Heart right ventricle (tissue), 16 donors: ENCODE data around the gene PLCL2. TPM values are rescaled to one million over a fixed set of nuclear protein-coding genes. Genes with fewer than 3 reads are reported as not detected.

ENCODE experiments used
- ATAC-seq, 8 donors: fragments of 200-7000 bp; cut with Tn5 transposase; one replicate each; pipeline ENCODE4 v1.9.1; 2020; ENCODE audit warnings: mild to moderate bottlenecking in 8 of 8, moderate library complexity in 8 of 8, moderate number of reproducible peaks in 1 of 8
- DNase-seq, 2 donors: peaks; one replicate each; pipeline ENCODE4 v3.0.0-alpha.2; 2020
- H3K27ac ChIP-seq, 10 donors: fragments of 200-600 bp; sonication (generic) in 2 of 10; one replicate each; pipeline versions ENCODE4 v1.5.0 to v1.8.0; 2020 to 2022; ENCODE audit warnings: mild to moderate bottlenecking in 3 of 10
- H3K27me3 ChIP-seq, 7 donors: fragments of 200-600 bp; one replicate each; pipeline ENCODE4 v1.8.0; 2021 to 2022; ENCODE audit warnings: mild to moderate bottlenecking in 2 of 7
- H3K36me3 ChIP-seq, 9 donors: fragments of 200-600 bp; sonication (generic) in 1 of 9; one replicate each; pipeline versions ENCODE4 v1.5.0 to v1.8.0; 2020 to 2022; ENCODE audit warnings: mild to moderate bottlenecking in 2 of 9
- H3K4me1 ChIP-seq, 9 donors: fragments of 200-600 bp; sonication (generic) in 1 of 9; one replicate each; pipeline versions ENCODE4 v1.5.0 to v1.8.0; 2020 to 2022; ENCODE audit warnings: mild to moderate bottlenecking in 4 of 9
- H3K4me3 ChIP-seq, 10 donors: fragments of 200-600 bp; sonication (generic) in 2 of 10; one replicate each; pipeline versions ENCODE4 v1.5.0 to v1.8.0; 2020 to 2022; ENCODE audit warnings: mild to moderate bottlenecking in 7 of 10, moderate library complexity in 2 of 10
- H3K9me3 ChIP-seq, 11 donors: fragments of 200-600 bp in 10 of 11; sonication (generic) in 2 of 11; one replicate each; pipeline versions ENCODE4 v1.5.0 to v1.8.0; 2013 to 2022; ENCODE audit warnings: mild to moderate bottlenecking in 2 of 11, control low read depth in 1 of 11, moderate library complexity in 1 of 11
- WGBS, 2 donors: extraction: QIAGEN DNeasy Blood & Tissue Kit; methylation state at CpG; one replicate each; pipeline ENCODE4 v1.1.7; 2013; ENCODE audit warnings: inconsistent platforms in 1 of 2; 5-methylcytosine and 5-hydroxymethylcytosine counted together
- intact Hi-C, 10 donors: fragments of 100-400 bp; cut with DNase I; formaldehyde crosslinking; loops; one replicate each; pipeline versions ENCODE4 v1.11.1 to v1.14.2; 2022
- polyA plus RNA-seq, 2 donors: library from polyadenylated mRNA; stranded (reverse); fragments of 200-250 nt; gene quantifications; one replicate each; pipeline ENCODE4 v1.2.3, GENCODE V29; 2013
- total RNA-seq, 10 donors: library from RNA; stranded (reverse); fragmentation: NEBNext Ultra II Directional in 3 of 10; extraction: Animal tissue kit (Norgen Biotek cat#: 25700) in 3 of 10; gene quantifications; one replicate each; pipeline versions ENCODE4 v1.2.1 to v1.2.4, GENCODE V29; 2021 to 2023
- TF ChIP-seq, protein P1 (sequence below), 9 donors: fragments of 200-600 bp; sonication (generic) in 2 of 9; IDR thresholded peaks; one replicate each; pipeline versions ENCODE4 v1.5.0 to v1.8.0; 2021 to 2022; ENCODE audit warnings: antibody characterized with exemption in 9 of 9, mild to moderate bottlenecking in 5 of 9, moderate library complexity in 1 of 9
- donor health status: Arrhythmogenic right ventricular cardiomyopathy.
- donor health status: ischemic (EF 13 %, LVEDD 7.1; RV severe dilation, severe dysfunction).
- donor health status: healthy with polysubstance abuse.
- donor health status: DM: no; HTN: yes; CAD: no.
- donor health status: DM: no; HTN: no; CAD: no.
- donor health status: ischemic (EF 25% LVEDD 6.9; RV normal size, moderate dysfunction).
- donor health status: ischemic (EF 25% LVEDD 5.7; RV mildly dilated, moderate dysfunction).
- donor health status: healthy.
- donor health status: DM: yes; HTN: yes; CAD: no.
- donor health status: Ischemic cardiomyopathy.
- donor health status: ischemic (EF 35%, LVEDD 5.7; RV mildly dilated, moderate dysfunction).
- donor health status: nonischemic (EF 11% LVEDD 7.7; RV severe dilation, severe dysfunction).
- donor health status: DM: yes; HTN: yes; CAD: no.
- donor health status: PGD.
- donor health status: ischemic (EF 29% LVEDD 5.4; RV normal size, mild dysfunction).
- donor health status: nonischemic (EF 23%, LVEDD 6.1; RV moderate dilation, normal function).

Gene PLCL2
- total and polyA plus RNA-seq, 12 donors: 8.7 to 79.8 (median 53.0) TPM

DNA sequence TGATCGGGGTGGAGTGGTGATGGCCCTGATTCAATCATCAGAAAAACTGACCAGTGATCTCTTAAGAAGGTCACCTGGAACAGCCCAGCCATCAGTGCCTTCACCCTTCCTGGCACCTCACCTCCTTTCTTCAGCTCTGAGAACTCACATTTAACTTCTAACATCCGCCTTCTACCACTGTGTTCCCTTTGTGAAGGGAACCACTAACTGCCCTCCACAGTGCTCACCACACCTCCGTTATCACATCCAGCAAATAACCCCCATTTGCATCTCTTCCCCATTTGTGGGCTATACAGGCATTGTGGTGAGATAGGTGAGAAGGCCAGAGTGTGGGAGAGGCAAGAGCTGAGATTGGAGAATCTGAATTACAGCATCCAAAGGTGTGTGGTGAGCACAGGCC is 107.4 kb downstream of the PLCL2 start:
- DNase-seq (no peak), ATAC-seq (peak in 2 of 8 donors; percentile 13 to 16)
- intact Hi-C loops: no loop called here
- Histone ChIP-seq H3K9me3 (no peaks in the 10 kb centered on the region), H3K4me1 (peaks cover 0 to 55% (median 40%) of the 10 kb centered on the region in 9 donors), H3K4me3 (no peak overlapping the region), H3K27me3 (no peaks in the 10 kb centered on the region), H3K36me3 (no peaks in the 10 kb centered on the region), H3K27ac (no peak overlapping the region)
- WGBS, 2 donors: 96 to 100% methylated on average over 3 of the region's 3 CpGs
- TF ChIP-seq, protein P1, sequence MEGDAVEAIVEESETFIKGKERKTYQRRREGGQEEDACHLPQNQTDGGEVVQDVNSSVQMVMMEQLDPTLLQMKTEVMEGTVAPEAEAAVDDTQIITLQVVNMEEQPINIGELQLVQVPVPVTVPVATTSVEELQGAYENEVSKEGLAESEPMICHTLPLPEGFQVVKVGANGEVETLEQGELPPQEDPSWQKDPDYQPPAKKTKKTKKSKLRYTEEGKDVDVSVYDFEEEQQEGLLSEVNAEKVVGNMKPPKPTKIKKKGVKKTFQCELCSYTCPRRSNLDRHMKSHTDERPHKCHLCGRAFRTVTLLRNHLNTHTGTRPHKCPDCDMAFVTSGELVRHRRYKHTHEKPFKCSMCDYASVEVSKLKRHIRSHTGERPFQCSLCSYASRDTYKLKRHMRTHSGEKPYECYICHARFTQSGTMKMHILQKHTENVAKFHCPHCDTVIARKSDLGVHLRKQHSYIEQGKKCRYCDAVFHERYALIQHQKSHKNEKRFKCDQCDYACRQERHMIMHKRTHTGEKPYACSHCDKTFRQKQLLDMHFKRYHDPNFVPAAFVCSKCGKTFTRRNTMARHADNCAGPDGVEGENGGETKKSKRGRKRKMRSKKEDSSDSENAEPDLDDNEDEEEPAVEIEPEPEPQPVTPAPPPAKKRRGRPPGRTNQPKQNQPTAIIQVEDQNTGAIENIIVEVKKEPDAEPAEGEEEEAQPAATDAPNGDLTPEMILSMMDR (IDR thresholded peaks at IDR 0.05): no peak

DNA sequence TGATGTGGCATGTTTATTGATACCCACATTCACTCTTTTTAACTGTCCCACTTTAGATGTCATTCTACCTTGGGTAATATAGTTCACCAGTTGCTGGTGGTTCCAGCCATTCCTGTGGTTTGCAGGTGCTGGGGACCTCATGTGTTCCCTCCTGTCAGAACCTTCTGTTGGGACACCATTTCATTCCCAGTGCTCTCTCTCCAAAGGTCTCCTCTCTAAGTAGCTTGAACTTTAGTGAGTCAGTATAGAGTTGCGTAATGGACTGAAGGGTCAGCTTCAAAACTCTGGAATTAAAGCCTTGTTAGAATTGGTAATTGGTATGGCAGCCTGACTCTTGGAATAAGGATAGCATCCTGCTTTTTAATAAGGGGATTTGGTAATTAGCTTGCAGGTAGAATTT is 108.5 kb downstream of the PLCL2 start:
- Histone ChIP-seq H3K4me3 (no peak overlapping the region), H3K27ac (no peak overlapping the region), H3K27me3 (no peaks in the 10 kb centered on the region), H3K4me1 (peaks cover 0 to 60% (median 40%) of the 10 kb centered on the region in 9 donors), H3K36me3 (no peaks in the 10 kb centered on the region), H3K9me3 (no peaks in the 10 kb centered on the region)
- ATAC-seq (peak in 1 of 8 donors; percentile 57), DNase-seq (no peak)
- intact Hi-C loops: no loop called here
- WGBS, 2 donors: 95 to 97% methylated on average over 1 of the region's 1 CpG
- TF ChIP-seq, protein P1 (IDR thresholded peaks at IDR 0.05): no peak

DNA sequence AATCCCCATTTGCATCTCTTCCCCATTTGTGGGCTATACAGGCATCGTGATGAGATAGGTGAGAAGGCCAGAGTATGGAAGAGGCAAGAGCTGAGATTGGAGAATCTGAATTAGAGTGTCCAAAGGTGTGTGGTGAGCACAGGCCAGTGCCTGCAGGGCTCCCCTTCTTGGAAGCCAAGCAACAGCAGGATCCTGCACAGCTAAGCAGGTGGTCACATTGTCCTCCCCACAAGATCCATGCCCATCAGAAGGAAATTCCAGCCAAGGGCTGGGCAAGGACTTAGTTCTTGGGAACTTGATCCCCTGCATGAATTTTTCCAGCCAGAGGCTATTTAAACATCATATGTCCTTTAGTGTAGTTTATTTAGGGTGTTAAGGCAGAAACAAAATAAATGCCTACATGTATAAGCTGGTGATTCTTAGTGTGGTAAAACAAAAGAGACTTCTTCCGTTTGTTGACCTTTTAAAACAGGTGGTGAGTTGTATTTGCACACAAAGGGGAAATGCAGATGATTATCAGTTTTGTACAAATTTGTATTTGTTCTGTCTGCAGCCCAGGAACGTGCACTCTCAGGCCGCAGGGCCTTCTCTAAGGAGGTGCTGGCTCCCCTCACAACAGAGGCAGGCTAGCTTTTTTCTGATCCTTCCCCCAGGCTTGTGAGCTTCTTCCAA is 110.2 kb downstream of the PLCL2 start:
- TF ChIP-seq, protein P1 (IDR thresholded peaks at IDR 0.05): no peak
- no peaks in the 10 kb centered on the region for H3K36me3 ChIP-seq
- peak overlapping the region in 2 of 10 donors; percentile 2 to 3 for H3K27ac ChIP-seq
- H3K4me3 ChIP-seq: no peak overlapping the region
- intact Hi-C loops: no loop called here
- no peak for DNase-seq
- peaks cover 0 to 66% (median 48%) of the 10 kb centered on the region in 9 donors for H3K4me1 ChIP-seq
- 37 to 41% methylated on average over 4 of the region's 4 CpGs for WGBS, 2 donors
- H3K9me3 ChIP-seq: no peaks in the 10 kb centered on the region
- H3K27me3 ChIP-seq: no peaks in the 10 kb centered on the region
- ATAC-seq: peak in 5 of 8 donors; percentile 31 to 54 (median 41)

DNA sequence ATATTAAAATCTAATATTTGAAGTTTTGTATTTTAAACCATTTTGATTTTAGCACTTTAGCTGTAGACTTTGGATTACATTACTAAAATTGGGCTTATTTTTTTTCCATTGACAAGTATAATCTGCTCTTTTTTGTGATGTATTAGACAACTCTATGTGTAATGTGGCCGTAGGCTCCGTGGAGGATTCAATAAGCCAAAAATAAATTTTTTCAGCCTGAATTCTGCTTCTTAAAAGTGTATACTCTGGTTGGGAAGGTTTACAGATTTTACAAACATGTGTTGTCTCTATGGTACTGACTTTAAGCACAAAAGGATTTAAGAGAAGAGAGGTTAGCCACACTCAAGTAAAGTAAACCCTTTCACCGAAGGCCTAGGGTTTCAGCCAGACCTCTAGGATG is 110.8 kb downstream of the PLCL2 start:
- Histone ChIP-seq H3K36me3 (no peaks in the 10 kb centered on the region), H3K4me1 (peaks cover 0 to 66% (median 44%) of the 10 kb centered on the region in 9 donors), H3K9me3 (peaks cover 0 to 3% (median 0%) of the 10 kb centered on the region in 11 donors), H3K27ac (peak overlapping the region in 2 of 10 donors; percentile 2 to 5), H3K4me3 (no peak overlapping the region), H3K27me3 (no peaks in the 10 kb centered on the region)
- TF ChIP-seq, protein P1 (IDR thresholded peaks at IDR 0.05): no peak
- WGBS, 2 donors: 81 to 87% methylated on average over 3 of the region's 3 CpGs
- ATAC-seq (no peak), DNase-seq (no peak)
- intact Hi-C loops: no loop called here
